ENCODE measurements around the gene OOSP4A.

GRCh38 chr11:59997800-59998199, 34.0 kb downstream of the OOSP4A start:
- TF ChIP-seq CTCF (IDR thresholded peaks at IDR 0.05): no peak
- TF ChIP-seq POLR2A (IDR thresholded peaks at IDR 0.05): no peak

Data from tibial nerve (tissue), 3 donors.